ENCODE data around the gene PITPNC1.
A peak's percentile ranks its signal among the peaks of the same experiment; 100 is the strongest.
"Not testable (repeated sequence)": the region's sequence is repeated elsewhere in the genome, so short reads cannot be mapped to it uniquely, and the experiment has no call there.

Gene PITPNC1

GRCh38 chr17:67461228-67461780 lies 84.2 kb downstream of the PITPNC1 start:
- Histone ChIP-seq H3K79me2 (ENCODE audit: control insufficient read depth, insufficient read depth, low read length, unreplicated experiment) (no peaks in the 10 kb centered on the region), H3K36me3 (ENCODE audit: insufficient read depth, low read length) (no peaks in the 10 kb centered on the region), H3K27me3 (ENCODE audit: insufficient read depth, low read length) (no peaks in the 10 kb centered on the region)

GRCh38 chr17:67461876-67462275 lies 84.8 kb downstream of the PITPNC1 start:
- Histone ChIP-seq H3K27me3 (ENCODE audit: insufficient read depth, low read length) (no peaks in the 10 kb centered on the region), H3K36me3 (ENCODE audit: insufficient read depth, low read length) (no peaks in the 10 kb centered on the region), H3K4me1 (ENCODE audit: control insufficient read depth, insufficient read depth, low read length, unreplicated experiment) (no peaks in the 10 kb centered on the region), H2AFZ (ENCODE audit: low read length, unreplicated experiment) (no peak overlapping the region), H3K27ac (ENCODE audit: low read depth, low read length) (no peak overlapping the region), H3K4me3 (ENCODE audit: low read depth, low read length) (no peak overlapping the region), H3K79me2 (ENCODE audit: control insufficient read depth, insufficient read depth, low read length, unreplicated experiment) (no peaks in the 10 kb centered on the region)

More at GRCh38 chr17:67461228-67461780, 84.2 kb downstream of the PITPNC1 start:
- Histone ChIP-seq H2AFZ (ENCODE audit: low read length, unreplicated experiment) (no peak overlapping the region), H3K4me3 (ENCODE audit: low read depth, low read length) (no peak overlapping the region), H3K27ac (ENCODE audit: low read depth, low read length) (no peak overlapping the region), H3K4me1 (ENCODE audit: control insufficient read depth, insufficient read depth, low read length, unreplicated experiment) (no peaks in the 10 kb centered on the region)

- Histone ChIP-seq H2AFZ (ENCODE audit: low read length, unreplicated experiment) (no peak overlapping the region), H3K36me3 (ENCODE audit: insufficient read depth, low read length) (no peaks in the 10 kb centered on the region), H3K79me2 (ENCODE audit: control insufficient read depth, insufficient read depth, low read length, unreplicated experiment) (no peaks in the 10 kb centered on the region), H3K27me3 (ENCODE audit: insufficient read depth, low read length) (no peaks in the 10 kb centered on the region), H3K27ac (ENCODE audit: low read depth, low read length) (no peak overlapping the region), H3K4me3 (ENCODE audit: low read depth, low read length) (no peak overlapping the region), H3K4me1 (ENCODE audit: control insufficient read depth, insufficient read depth, low read length, unreplicated experiment) (no peaks in the 10 kb centered on the region)
Measured at GRCh38 chr17:67466251-67466796, 89.2 kb downstream of the PITPNC1 start.

GRCh38 chr17:67467500-67468455 lies 90.7 kb downstream of the PITPNC1 start:
- H3K27me3 ChIP-seq (ENCODE audit: insufficient read depth, low read length) = no peaks in the 10 kb centered on the region
- no peak overlapping the region for H3K4me3 ChIP-seq (ENCODE audit: low read depth, low read length)
- no peaks in the 10 kb centered on the region for H3K79me2 ChIP-seq (ENCODE audit: control insufficient read depth, insufficient read depth, low read length, unreplicated experiment)
- H3K4me1 ChIP-seq (ENCODE audit: control insufficient read depth, insufficient read depth, low read length, unreplicated experiment) = no peaks in the 10 kb centered on the region
- H3K36me3 ChIP-seq (ENCODE audit: insufficient read depth, low read length) = no peaks in the 10 kb centered on the region
- H2AFZ ChIP-seq (ENCODE audit: low read length, unreplicated experiment) = no peak overlapping the region
- no peak overlapping the region for H3K27ac ChIP-seq (ENCODE audit: low read depth, low read length)

GRCh38 chr17:67469208-67469980 lies 92.3 kb downstream of the PITPNC1 start:
- Histone ChIP-seq H3K4me3 (ENCODE audit: low read depth, low read length) (no peak overlapping the region), H3K79me2 (ENCODE audit: control insufficient read depth, insufficient read depth, low read length, unreplicated experiment) (no peaks in the 10 kb centered on the region), H3K4me1 (ENCODE audit: control insufficient read depth, insufficient read depth, low read length, unreplicated experiment) (peaks cover 7% of the 10 kb centered on the region), H2AFZ (ENCODE audit: low read length, unreplicated experiment) (no peak overlapping the region), H3K27ac (ENCODE audit: low read depth, low read length) (no peak overlapping the region), H3K36me3 (ENCODE audit: insufficient read depth, low read length) (no peaks in the 10 kb centered on the region), H3K27me3 (ENCODE audit: insufficient read depth, low read length) (no peaks in the 10 kb centered on the region)

GRCh38 chr17:67470163-67470562 lies 93.1 kb downstream of the PITPNC1 start:
- H3K27me3 ChIP-seq (ENCODE audit: insufficient read depth, low read length) = no peaks in the 10 kb centered on the region
- H2AFZ ChIP-seq (ENCODE audit: low read length, unreplicated experiment) = no peak overlapping the region
- H3K4me1 ChIP-seq (ENCODE audit: control insufficient read depth, insufficient read depth, low read length, unreplicated experiment) = peaks cover 7% of the 10 kb centered on the region
- H3K27ac ChIP-seq (ENCODE audit: low read depth, low read length) = no peak overlapping the region
- H3K4me3 ChIP-seq (ENCODE audit: low read depth, low read length) = no peak overlapping the region
- no peaks in the 10 kb centered on the region for H3K36me3 ChIP-seq (ENCODE audit: insufficient read depth, low read length)
- H3K79me2 ChIP-seq (ENCODE audit: control insufficient read depth, insufficient read depth, low read length, unreplicated experiment) = no peaks in the 10 kb centered on the region

GRCh38 chr17:67471118-67471517 lies 94.0 kb downstream of the PITPNC1 start:
- Histone ChIP-seq H3K36me3 (ENCODE audit: insufficient read depth, low read length) (no peaks in the 10 kb centered on the region), H3K4me3 (ENCODE audit: low read depth, low read length) (no peak overlapping the region), H2AFZ (ENCODE audit: low read length, unreplicated experiment) (no peak overlapping the region), H3K27ac (ENCODE audit: low read depth, low read length) (no peak overlapping the region), H3K27me3 (ENCODE audit: insufficient read depth, low read length) (no peaks in the 10 kb centered on the region), H3K4me1 (ENCODE audit: control insufficient read depth, insufficient read depth, low read length, unreplicated experiment) (peaks cover 7% of the 10 kb centered on the region), H3K79me2 (ENCODE audit: control insufficient read depth, insufficient read depth, low read length, unreplicated experiment) (no peaks in the 10 kb centered on the region)

- not testable (repeated sequence) for H2AFZ ChIP-seq (ENCODE audit: low read length, unreplicated experiment); H3K36me3 ChIP-seq (ENCODE audit: insufficient read depth, low read length); H3K79me2 ChIP-seq (ENCODE audit: control insufficient read depth, insufficient read depth, low read length, unreplicated experiment); H3K4me3 ChIP-seq (ENCODE audit: low read depth, low read length); H3K27ac ChIP-seq (ENCODE audit: low read depth, low read length); H3K4me1 ChIP-seq (ENCODE audit: control insufficient read depth, insufficient read depth, low read length, unreplicated experiment); H3K27me3 ChIP-seq (ENCODE audit: insufficient read depth, low read length)
Measured at GRCh38 chr17:67472606-67473005, 95.5 kb downstream of the PITPNC1 start.

GRCh38 chr17:67474081-67474661 lies 97.1 kb downstream of the PITPNC1 start:
- H3K79me2 ChIP-seq (ENCODE audit: control insufficient read depth, insufficient read depth, low read length, unreplicated experiment) = peaks cover 3% of the 10 kb centered on the region
- no peak overlapping the region for H3K4me3 ChIP-seq (ENCODE audit: low read depth, low read length)
- no peaks in the 10 kb centered on the region for H3K27me3 ChIP-seq (ENCODE audit: insufficient read depth, low read length)
- H3K36me3 ChIP-seq (ENCODE audit: insufficient read depth, low read length) = no peaks in the 10 kb centered on the region
- peak overlapping the region; percentile 33 for H3K27ac ChIP-seq (ENCODE audit: low read depth, low read length)
- H3K4me1 ChIP-seq (ENCODE audit: control insufficient read depth, insufficient read depth, low read length, unreplicated experiment) = peaks cover 19% of the 10 kb centered on the region
- H2AFZ ChIP-seq (ENCODE audit: low read length, unreplicated experiment) = peak overlapping the region; percentile 59

Measured in ACC112 (cell line).